H9 (cell line): ENCODE data around the gene RIOK1. TPM values are rescaled to one million over a fixed set of nuclear protein-coding genes. Genes with fewer than 3 reads are reported as not detected.

Experiments used
- DNase-seq: peaks from one replicate; pipeline ENCODE4 v3.0.0-alpha.2; 2017
- H2AFZ ChIP-seq: one replicate; pipeline ENCODE4 v1.6.1; 2013; ENCODE audit warnings: mild to moderate bottlenecking, low read length, control low read depth, moderate library complexity
- H2AK5ac ChIP-seq: 2 replicates; pipeline ENCODE4 v1.6.1; 2013; ENCODE audit warnings: low read length, control low read depth, mixed read lengths; ENCODE audit not compliant: insufficient read length
- H2BK120ac ChIP-seq: one replicate; pipeline ENCODE4 v1.6.1; 2013; ENCODE audit warnings: low read depth, mild to moderate bottlenecking, low read length, control low read depth, inconsistent platforms; ENCODE audit not compliant: poor library complexity, severe bottlenecking
- H2BK12ac ChIP-seq: 2 replicates; pipeline ENCODE4 v1.6.1; 2013; ENCODE audit warnings: low read length, control low read depth, mixed read lengths, low read depth; ENCODE audit not compliant: insufficient read length
- H2BK15ac ChIP-seq: 2 replicates; pipeline ENCODE4 v1.6.1; 2013; ENCODE audit warnings: low read depth, low read length, control low read depth
- H2BK20ac ChIP-seq: one replicate; pipeline ENCODE4 v1.6.1; 2013; ENCODE audit warnings: low read depth, mild to moderate bottlenecking, low read length, control low read depth, inconsistent platforms; ENCODE audit not compliant: poor library complexity, severe bottlenecking
- H2BK5ac ChIP-seq: 2 replicates; pipeline ENCODE4 v1.6.1; 2013; ENCODE audit warnings: low read length, control low read depth, mixed read lengths; ENCODE audit not compliant: insufficient read length
- H3K14ac ChIP-seq: 2 replicates; pipeline ENCODE4 v1.6.1; 2013; ENCODE audit warnings: low read length, control low read depth; ENCODE audit not compliant: insufficient read depth
- H3K18ac ChIP-seq: 2 replicates; pipeline ENCODE4 v1.6.1; 2013; ENCODE audit warnings: low read depth, mild to moderate bottlenecking, mixed read lengths, low read length, control low read depth; ENCODE audit not compliant: insufficient read length
- H3K23ac ChIP-seq: 2 replicates; pipeline ENCODE4 v1.6.1; 2013; ENCODE audit warnings: low read length, control low read depth, mixed read lengths, low read depth; ENCODE audit not compliant: insufficient read length
- H3K23me2 ChIP-seq: 2 replicates; pipeline ENCODE4 v1.6.1; 2013; ENCODE audit warnings: low read depth, mild to moderate bottlenecking, mixed read lengths, low read length, control low read depth; ENCODE audit not compliant: insufficient read length, poor library complexity, severe bottlenecking
- H3K27ac ChIP-seq: 2 replicates; pipeline ENCODE4 v1.5.1; 2013; ENCODE audit warnings: low read length, control low read depth, mixed read lengths, low read depth; ENCODE audit not compliant: insufficient read length
- H3K27me3 ChIP-seq: 2 replicates; pipeline ENCODE4 v1.6.1; 2013; ENCODE audit warnings: low read length, control low read depth, inconsistent platforms; ENCODE audit not compliant: insufficient read depth
- H3K4ac ChIP-seq: 2 replicates; pipeline ENCODE4 v1.6.1; 2013; ENCODE audit warnings: low read depth, mild to moderate bottlenecking, control low read depth, inconsistent platforms, low read length, moderate library complexity
- H3K4me1 ChIP-seq: 2 replicates; pipeline ENCODE4 v1.6.1; 2013; ENCODE audit warnings: low read length, control low read depth, inconsistent platforms; ENCODE audit not compliant: insufficient read depth
- H3K4me2 ChIP-seq: 2 replicates; pipeline ENCODE4 v1.6.1; 2013; ENCODE audit warnings: low read length, control low read depth, mixed read lengths; ENCODE audit not compliant: insufficient read length, insufficient read depth
- H3K56ac ChIP-seq: 2 replicates; pipeline ENCODE4 v1.6.1; 2013; ENCODE audit warnings: low read depth, mild to moderate bottlenecking, mixed read lengths, low read length, control low read depth; ENCODE audit not compliant: insufficient read length
- H3K79me1 ChIP-seq: 2 replicates; pipeline ENCODE4 v1.6.1; 2013; ENCODE audit warnings: low read depth, mild to moderate bottlenecking, moderate library complexity, low read length, control low read depth, inconsistent platforms; ENCODE audit not compliant: insufficient read depth, poor library complexity, severe bottlenecking
- H3K79me2 ChIP-seq: 2 replicates; pipeline ENCODE4 v1.6.1; 2013; ENCODE audit warnings: low read length, control low read depth, inconsistent platforms; ENCODE audit not compliant: insufficient read depth
- H3K9ac ChIP-seq: 2 replicates; pipeline ENCODE4 v1.6.1; 2013; ENCODE audit warnings: low read length, control low read depth, mixed read lengths; ENCODE audit not compliant: insufficient read length; ENCODE audit errors: extremely low read depth
- H3K9me3 ChIP-seq: one replicate; pipeline ENCODE4 v1.6.1; 2013; ENCODE audit warnings: low read depth, low read length, inconsistent platforms; ENCODE audit not compliant: control insufficient read depth
- H3T11ph ChIP-seq: one replicate; pipeline ENCODE4 v1.6.1; 2013; ENCODE audit warnings: mild to moderate bottlenecking, low read length, control low read depth, inconsistent platforms
- H4K20me1 ChIP-seq: one replicate; pipeline ENCODE4 v1.6.1; 2013; ENCODE audit not compliant: control insufficient read depth, insufficient read length, insufficient read depth
- H4K5ac ChIP-seq: 2 replicates; pipeline ENCODE4 v1.6.1; 2013; ENCODE audit warnings: low read depth, mild to moderate bottlenecking, mixed read lengths, low read length, control low read depth; ENCODE audit not compliant: insufficient read length
- H4K8ac ChIP-seq: replicated peaks from 2 replicates; pipeline ENCODE4 v1.6.1; 2013; ENCODE audit warnings: low read length, control low read depth, mixed read lengths, low read depth; ENCODE audit not compliant: insufficient read length
- H4K91ac ChIP-seq: 2 replicates; pipeline ENCODE4 v1.6.1; 2013; ENCODE audit warnings: low read depth, mild to moderate bottlenecking, moderate library complexity, mixed read lengths, low read length, control low read depth; ENCODE audit not compliant: insufficient read length
- H3K27ac Mint-ChIP-seq, 3 experiments: 2 replicates in 2 of 3; 3 replicates in 1 of 3; pipeline ENCODE4 v1.8.0; 2020 to 2021; ENCODE audit warnings: mixed read lengths in 3 of 3, mild to moderate bottlenecking in 1 of 3, moderate library complexity in 1 of 3
- H3K27me3 Mint-ChIP-seq: 2 replicates; pipeline ENCODE4 v1.8.0; 2021; ENCODE audit warnings: low read depth, mild to moderate bottlenecking, moderate library complexity, mixed read lengths
- H3K36me3 Mint-ChIP-seq, 3 experiments: 2 replicates in 2 of 3; 3 replicates in 1 of 3; pipeline ENCODE4 v1.8.0; 2020 to 2021; ENCODE audit warnings: low read depth in 3 of 3, mixed read lengths in 3 of 3; ENCODE audit not compliant: insufficient read depth in 1 of 3
- H3K4me1 Mint-ChIP-seq, 2 experiments: 2 replicates each; pipeline ENCODE4 v1.8.0; 2020; ENCODE audit warnings: mixed read lengths in 2 of 2
- H3K4me3 Mint-ChIP-seq, 2 experiments: 2 replicates in 1 of 2; 3 replicates in 1 of 2; pipeline ENCODE4 v1.8.0; 2020 to 2021; ENCODE audit warnings: mild to moderate bottlenecking in 2 of 2, mixed read lengths in 2 of 2, moderate library complexity in 1 of 2
- H3K9me3 Mint-ChIP-seq, 2 experiments: 2 replicates in 1 of 2; 3 replicates in 1 of 2; pipeline ENCODE4 v1.8.0; 2020; ENCODE audit warnings: mild to moderate bottlenecking in 2 of 2, mixed read lengths in 2 of 2, moderate library complexity in 1 of 2
- WGBS: extraction: QIAGEN DNeasy Blood & Tissue Kit; methylation state at CpG from one replicate; pipeline ENCODE4 v1.1.7; 2013; ENCODE audit warnings: missing lambda C conversion rate, low lambda C conversion rate, mixed read lengths; ENCODE audit not compliant: insufficient read length; ENCODE audit errors: extremely low coverage; 5-methylcytosine and 5-hydroxymethylcytosine counted together
- total RNA-seq: library from RNA; stranded (reverse); gene quantifications from 2 replicates; pipeline ENCODE4 v1.2.1, GENCODE V29; 2021
- TF ChIP-seq, protein P1 (sequence below): fragments of 200-600 bp; sonication (generic); conservative IDR thresholded peaks from 3 replicates; pipeline ENCODE4 v1.8.0; 2021; ENCODE audit warnings: antibody characterized with exemption, mild to moderate bottlenecking

The RIOK1 gene
- total RNA-seq, 1 experiment from 2014 or later: 40.0 TPM

DNA sequence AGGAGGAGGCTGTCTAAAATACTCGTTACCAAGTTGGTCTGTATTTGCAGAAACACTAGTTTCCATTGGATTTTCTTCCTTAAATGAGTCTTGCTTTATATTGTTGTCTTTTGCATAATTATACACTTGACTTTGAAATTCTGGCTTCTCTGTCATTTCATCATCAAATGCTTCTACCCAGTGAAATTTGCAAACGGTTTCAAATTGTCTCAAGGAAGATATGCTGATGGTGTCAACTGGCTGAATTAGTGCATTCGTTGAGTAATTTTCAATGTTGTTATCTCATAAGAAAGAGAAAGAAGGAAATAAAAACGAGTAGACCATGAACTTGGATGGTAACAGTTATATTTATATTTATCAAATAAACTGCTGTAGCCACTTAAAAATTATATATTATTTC is 10.9 kb upstream of the RIOK1 start:
- no CpG with 5 or more reads among the region's 4 CpGs for WGBS
- Histone ChIP-seq H3K23me2 (no peaks in the 10 kb centered on the region), H2AK5ac (no peak overlapping the region), H3K4me2 (no peak overlapping the region), H3K27ac (no peak overlapping the region), H4K91ac (no peak overlapping the region), H3K9me3 (no peaks in the 10 kb centered on the region), H4K20me1 (no peaks in the 10 kb centered on the region), H2BK20ac (no peak overlapping the region), H3K27me3 (no peaks in the 10 kb centered on the region), H4K5ac (no peak overlapping the region), H3K79me2 (no peaks in the 10 kb centered on the region), H3K18ac (no peak overlapping the region), H3K79me1 (no peaks in the 10 kb centered on the region), H3K4me1 (no peaks in the 10 kb centered on the region), H2AFZ (no peak overlapping the region), H3K4ac (no peak overlapping the region), H3K14ac (no peak overlapping the region), H3K23ac (no peak overlapping the region), H3K56ac (no peak overlapping the region), H2BK15ac (no peak overlapping the region), H4K8ac (no peak overlapping the region), H3T11ph (no peak overlapping the region), H3K9ac (no peak overlapping the region), H2BK12ac (no peak overlapping the region), H2BK5ac (no peak overlapping the region), H2BK120ac (no peak overlapping the region)
- Mint-ChIP-seq H3K4me3 (no peak overlapping the region), H3K4me1 (peaks cover 0 to 4% of the 10 kb centered on the region in 2 experiments; a peak in 2 of 4 replicates), H3K27ac (no peak overlapping the region), H3K27me3 (no peaks in the 10 kb centered on the region), H3K9me3 (no peaks in the 10 kb centered on the region), H3K36me3 (no peaks in the 10 kb centered on the region)
- no peak for DNase-seq
- TF ChIP-seq, protein P1, sequence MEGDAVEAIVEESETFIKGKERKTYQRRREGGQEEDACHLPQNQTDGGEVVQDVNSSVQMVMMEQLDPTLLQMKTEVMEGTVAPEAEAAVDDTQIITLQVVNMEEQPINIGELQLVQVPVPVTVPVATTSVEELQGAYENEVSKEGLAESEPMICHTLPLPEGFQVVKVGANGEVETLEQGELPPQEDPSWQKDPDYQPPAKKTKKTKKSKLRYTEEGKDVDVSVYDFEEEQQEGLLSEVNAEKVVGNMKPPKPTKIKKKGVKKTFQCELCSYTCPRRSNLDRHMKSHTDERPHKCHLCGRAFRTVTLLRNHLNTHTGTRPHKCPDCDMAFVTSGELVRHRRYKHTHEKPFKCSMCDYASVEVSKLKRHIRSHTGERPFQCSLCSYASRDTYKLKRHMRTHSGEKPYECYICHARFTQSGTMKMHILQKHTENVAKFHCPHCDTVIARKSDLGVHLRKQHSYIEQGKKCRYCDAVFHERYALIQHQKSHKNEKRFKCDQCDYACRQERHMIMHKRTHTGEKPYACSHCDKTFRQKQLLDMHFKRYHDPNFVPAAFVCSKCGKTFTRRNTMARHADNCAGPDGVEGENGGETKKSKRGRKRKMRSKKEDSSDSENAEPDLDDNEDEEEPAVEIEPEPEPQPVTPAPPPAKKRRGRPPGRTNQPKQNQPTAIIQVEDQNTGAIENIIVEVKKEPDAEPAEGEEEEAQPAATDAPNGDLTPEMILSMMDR: no peak
